GM20431 (cell line): ENCODE data around the gene NAA38.
"Not testable (repeated sequence)": the region's sequence is repeated elsewhere in the genome, so short reads cannot be mapped to it uniquely, and the experiment has no call there.

ENCODE experiments used
- in situ Hi-C: fragments of 300-500 bp; cut with MseI, MboI; formaldehyde crosslinking; loops from one replicate; pipeline ENCODE4 v1.15.0; 2020; ENCODE audit warnings: low sequenced_read_pairs; ENCODE audit not compliant: unreplicated experiment

The NAA38 gene

DNA sequence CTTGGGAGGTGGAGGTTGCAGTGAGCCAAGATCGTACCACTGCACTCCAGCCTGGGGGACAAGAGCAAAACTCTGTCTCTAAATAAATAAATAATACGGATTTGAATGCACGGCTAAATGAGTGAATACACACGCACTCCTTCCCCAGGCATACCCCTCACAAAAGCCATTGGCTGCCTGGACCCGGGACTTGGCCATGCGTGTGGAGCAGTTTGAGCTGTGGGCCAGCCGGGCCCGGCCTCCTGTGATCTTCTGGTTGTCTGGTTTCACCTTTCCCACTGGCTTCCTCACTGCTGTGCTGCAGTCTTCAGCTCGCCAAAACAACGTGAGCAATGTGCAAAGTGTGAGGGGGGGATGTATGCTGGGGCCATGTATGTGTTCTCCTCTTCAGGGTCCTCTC, 24.9 kb downstream of the NAA38 start:
- in situ Hi-C loops = no loop called here

DNA sequence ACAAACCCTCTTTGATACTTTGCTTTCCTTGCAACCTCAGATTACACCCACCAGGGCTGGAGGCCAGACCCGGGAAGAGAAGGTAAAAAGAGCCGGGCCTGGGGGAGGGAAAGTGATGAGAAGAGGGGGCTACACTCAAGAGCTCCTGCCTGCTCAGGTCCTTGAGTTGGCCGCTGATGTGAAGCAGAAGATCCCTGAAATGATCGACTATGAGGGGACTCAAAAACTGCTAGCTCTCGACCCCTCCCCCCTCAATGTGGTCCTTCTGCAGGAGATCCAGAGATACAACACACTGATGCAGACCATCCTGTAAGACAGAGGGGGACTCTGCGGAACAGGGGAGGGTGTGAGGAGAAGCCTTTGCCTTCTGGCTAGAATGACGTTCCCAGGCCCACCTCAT, 26.1 kb downstream of the NAA38 start:
- in situ Hi-C loops = no loop called here

- in situ Hi-C loops = no loop called here
Measured at GRCh38 chr17:7830616-7831015, 26.7 kb downstream of the NAA38 start.

GRCh38 chr17:7825206-7825990, 32.0 kb downstream of the NAA38 start:
- in situ Hi-C loops = no loop called here

- in situ Hi-C loops = no loop called here
Measured at GRCh38 chr17:7824021-7824924, 33.1 kb downstream of the NAA38 start.

DNA sequence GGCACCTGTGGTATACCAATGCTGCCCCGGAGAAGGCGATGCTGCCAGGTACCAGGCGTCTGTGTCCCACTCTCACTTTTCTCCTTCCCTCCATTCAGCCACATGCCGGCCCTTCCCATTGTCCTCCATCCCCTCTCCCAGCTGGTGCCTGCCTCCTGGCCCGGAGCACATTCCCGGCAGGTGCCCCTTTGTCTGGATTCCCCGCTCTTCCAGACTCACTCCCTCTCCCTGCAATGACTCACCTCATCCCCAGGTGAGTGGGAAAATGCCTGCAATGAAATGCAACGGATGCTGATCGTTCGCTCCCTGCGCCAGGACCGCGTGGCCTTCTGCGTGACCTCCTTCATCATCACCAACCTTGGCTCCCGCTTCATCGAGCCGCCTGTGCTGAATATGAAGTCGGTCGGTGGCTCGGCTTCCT, 33.8 kb downstream of the NAA38 start:
- in situ Hi-C loops = no loop called here

- in situ Hi-C loops = no loop called here
Measured at GRCh38 chr17:7822126-7822525, 35.2 kb downstream of the NAA38 start.

GRCh38 chr17:7820231-7820630, 37.1 kb downstream of the NAA38 start:
- in situ Hi-C loops = no loop called here

DNA sequence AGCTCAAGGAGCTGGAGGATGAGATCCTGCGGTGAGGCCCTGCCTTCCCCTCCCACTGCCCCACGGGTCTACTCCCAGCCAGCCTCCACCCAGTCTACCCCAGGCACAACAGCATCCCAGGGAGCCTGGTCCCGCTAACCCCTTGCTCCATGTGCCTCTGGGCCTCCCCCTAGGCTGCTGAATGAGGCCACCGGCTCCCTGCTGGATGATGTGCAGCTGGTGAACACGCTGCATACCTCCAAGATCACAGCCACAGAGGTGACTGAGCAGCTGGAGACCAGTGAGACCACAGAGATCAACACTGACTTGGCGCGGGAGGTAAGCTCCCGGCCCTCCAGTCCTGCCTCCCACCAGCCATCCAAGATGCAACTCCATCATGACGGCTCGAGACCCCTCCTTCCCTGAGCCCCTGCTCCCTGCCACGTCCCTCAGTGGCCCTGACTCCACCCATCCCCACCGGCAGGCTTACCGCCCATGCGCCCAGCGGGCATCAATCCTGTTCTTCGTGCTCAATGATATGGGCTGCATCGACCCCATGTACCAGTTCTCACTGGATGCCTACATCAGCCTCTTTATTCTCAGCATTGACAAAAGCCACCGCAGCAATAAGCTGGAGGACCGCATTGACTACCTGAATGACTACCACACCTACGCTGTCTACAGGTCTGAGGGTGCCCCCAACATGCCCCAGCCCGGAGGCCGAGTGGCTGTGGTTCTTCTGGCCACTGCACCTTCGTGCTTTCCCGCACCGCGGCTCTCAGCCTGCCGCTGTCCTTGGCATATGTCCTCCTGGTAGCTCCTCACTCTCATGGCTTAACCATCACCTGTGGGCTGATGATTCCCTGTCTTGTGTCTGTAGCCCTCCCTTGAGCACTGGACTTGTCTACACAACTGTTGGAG, 38.4 kb downstream of the NAA38 start:
- in situ Hi-C loops = no loop called here

- in situ Hi-C loops = no loop called here
Measured at GRCh38 chr17:7818026-7818425, 39.3 kb downstream of the NAA38 start.

DNA sequence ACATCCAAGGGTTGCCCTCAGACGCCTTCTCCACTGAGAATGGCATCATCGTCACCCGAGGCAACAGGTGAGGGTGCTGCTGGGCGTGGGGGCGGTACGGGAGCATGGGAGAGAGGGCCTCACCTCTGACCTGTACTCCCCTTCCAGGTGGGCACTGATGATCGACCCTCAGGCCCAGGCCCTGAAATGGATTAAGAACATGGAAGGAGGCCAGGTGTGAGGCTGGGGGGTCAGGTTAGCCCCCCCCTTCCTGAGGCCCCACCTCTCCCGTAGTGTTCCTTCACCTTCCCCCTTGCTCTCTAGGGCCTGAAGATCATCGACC, 39.8 kb downstream of the NAA38 start:
- in situ Hi-C loops = no loop called here

DNA sequence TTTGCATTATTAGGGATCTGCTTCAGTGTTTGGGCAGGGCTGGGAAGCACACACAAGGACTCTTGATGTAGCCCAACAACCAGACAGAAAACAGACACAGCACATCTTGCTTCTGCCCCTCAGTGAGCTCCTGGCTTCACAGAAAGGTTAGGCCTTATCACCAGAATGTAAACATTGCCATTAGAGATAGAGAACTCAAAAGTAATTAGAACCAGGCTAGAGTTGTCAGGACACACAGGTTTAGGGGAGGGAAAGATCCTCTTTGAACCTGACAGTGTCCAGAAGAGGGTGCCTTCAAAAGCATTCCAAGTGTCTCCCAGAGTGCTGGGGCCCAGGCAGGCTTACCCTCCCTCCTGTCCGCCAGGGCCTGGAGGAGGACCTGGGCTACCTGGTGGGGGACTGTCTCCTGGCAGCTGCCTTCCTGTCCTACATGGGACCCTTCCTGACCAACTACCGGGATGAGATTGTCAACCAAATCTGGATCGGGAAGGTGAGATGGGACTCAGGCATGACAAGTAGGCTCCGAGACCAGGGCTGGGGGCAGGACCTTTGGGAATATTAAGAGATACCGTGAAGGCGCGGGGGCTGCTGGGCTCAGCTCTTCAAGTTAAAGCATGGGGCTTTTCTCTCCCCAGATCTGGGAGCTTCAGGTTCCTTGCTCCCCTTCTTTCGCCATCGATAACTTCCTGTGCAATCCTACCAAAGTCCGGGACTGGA, 40.3 kb downstream of the NAA38 start:
- in situ Hi-C loops = no loop called here

- in situ Hi-C loops = no loop called here
Measured at GRCh38 chr17:7814969-7815368, 42.4 kb downstream of the NAA38 start.

- in situ Hi-C loops = no loop called here
Measured at GRCh38 chr17:7811251-7811650, 46.1 kb downstream of the NAA38 start.

GRCh38 chr17:7809791-7810343, 47.5 kb downstream of the NAA38 start:
- in situ Hi-C loops = not testable (repeated sequence)

- in situ Hi-C loops = no loop called here
Measured at GRCh38 chr17:7809086-7809790, 48.1 kb downstream of the NAA38 start.

DNA sequence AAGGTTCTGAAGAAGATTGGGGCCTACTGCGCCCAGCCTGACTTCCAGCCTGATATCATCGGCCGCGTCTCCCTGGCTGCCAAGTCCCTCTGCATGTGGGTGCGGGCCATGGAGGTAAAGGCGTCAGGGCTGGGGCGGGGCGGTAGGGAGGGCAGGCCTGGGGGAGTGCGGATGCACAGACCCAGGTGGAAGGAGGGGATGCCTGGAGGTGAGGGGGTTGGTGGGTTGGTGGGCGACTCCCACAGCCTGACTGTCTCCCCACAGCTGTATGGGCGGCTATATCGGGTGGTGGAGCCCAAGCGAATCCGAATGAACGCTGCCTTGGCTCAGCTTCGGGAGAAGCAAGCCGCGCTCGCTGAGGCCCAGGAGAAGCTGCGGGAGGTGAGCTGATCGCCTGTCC, 50.2 kb downstream of the NAA38 start:
- in situ Hi-C loops = no loop called here
